PC-9 (cell line): Measurements from ENCODE around the gene CAMTA1.

Experiments
- EZH2 ChIP-seq: fragments of 200-600 bp; sonication (generic); IDR thresholded peaks from 2 replicates; pipeline ENCODE4 v1.8.0; 2017; ENCODE audit warnings: antibody characterized with exemption, low read depth
- TF ChIP-seq, protein P1 (sequence below): fragments of 200-600 bp; sonication (generic); conservative IDR thresholded peaks from 2 replicates; pipeline ENCODE4 v1.6.1; 2017; ENCODE audit warnings: mixed run types, antibody characterized with exemption, mild to moderate bottlenecking, moderate library complexity

GRCh38 chr1:6902153-6902552 is 116.9 kb downstream of the CAMTA1 start:
- TF ChIP-seq, protein P1, sequence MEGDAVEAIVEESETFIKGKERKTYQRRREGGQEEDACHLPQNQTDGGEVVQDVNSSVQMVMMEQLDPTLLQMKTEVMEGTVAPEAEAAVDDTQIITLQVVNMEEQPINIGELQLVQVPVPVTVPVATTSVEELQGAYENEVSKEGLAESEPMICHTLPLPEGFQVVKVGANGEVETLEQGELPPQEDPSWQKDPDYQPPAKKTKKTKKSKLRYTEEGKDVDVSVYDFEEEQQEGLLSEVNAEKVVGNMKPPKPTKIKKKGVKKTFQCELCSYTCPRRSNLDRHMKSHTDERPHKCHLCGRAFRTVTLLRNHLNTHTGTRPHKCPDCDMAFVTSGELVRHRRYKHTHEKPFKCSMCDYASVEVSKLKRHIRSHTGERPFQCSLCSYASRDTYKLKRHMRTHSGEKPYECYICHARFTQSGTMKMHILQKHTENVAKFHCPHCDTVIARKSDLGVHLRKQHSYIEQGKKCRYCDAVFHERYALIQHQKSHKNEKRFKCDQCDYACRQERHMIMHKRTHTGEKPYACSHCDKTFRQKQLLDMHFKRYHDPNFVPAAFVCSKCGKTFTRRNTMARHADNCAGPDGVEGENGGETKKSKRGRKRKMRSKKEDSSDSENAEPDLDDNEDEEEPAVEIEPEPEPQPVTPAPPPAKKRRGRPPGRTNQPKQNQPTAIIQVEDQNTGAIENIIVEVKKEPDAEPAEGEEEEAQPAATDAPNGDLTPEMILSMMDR, result no peak
- TF ChIP-seq EZH2, result no peak
